ENCODE measurements around the gene CSAD. TPM values are rescaled to one million over a fixed set of nuclear protein-coding genes. Genes with fewer than 3 reads are reported as not detected.
A peak's percentile ranks its signal among the peaks of the same experiment; 100 is the strongest.

The CSAD gene
- total RNA-seq, 1 experiment from 2014 or later: 11.5 TPM

DNA sequence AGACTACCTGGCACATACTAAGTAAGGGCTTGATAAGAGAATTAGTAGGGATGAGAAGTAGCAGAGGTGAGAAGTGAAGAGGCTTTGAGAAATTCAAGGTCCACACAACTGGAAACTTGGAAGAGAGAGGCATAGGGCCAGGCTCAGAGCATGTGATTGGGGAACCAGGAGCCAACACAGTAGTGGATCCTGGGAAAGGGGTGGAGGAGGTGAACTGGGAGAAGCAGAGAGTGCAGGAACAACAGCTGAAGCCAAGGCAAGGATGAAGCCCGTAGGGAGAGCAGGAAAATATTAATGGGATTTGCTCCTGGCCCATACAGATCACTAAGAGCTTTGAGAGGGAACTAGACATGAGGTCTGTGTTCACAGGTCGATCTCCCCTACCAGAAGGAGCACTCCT, 27.7 kb upstream of the CSAD start:
- Mint-ChIP-seq H3K9me3 (no peaks in the 10 kb centered on the region), H3K4me3 (no peak overlapping the region), H3K36me3 (peaks cover 19% of the 10 kb centered on the region), H3K27me3 (ENCODE audit: low read depth) (peaks cover 19% of the 10 kb centered on the region; the same call in 1 of the 2 replicates), H3K4me1 (peaks cover 15% of the 10 kb centered on the region), H3K27ac (no peak overlapping the region)
- CTCF ChIA-PET: interaction anchor here (0.6 to 12.2 kb wide), 8 partner anchors 11 to 143 kb away, joined by 3 to 333 read pairs (median 4); partner anchors contain the start of gene ESPL1
- no peak for TF ChIP-seq CBFB (CRISPR knock-in tag; IDR thresholded peaks at IDR 0.05; ENCODE audit: low read depth)
- no peak for ATAC-seq
- POLR2A ChIA-PET: no interaction called here
- DNase-seq (ENCODE audit: low spot score): no peak

DNA sequence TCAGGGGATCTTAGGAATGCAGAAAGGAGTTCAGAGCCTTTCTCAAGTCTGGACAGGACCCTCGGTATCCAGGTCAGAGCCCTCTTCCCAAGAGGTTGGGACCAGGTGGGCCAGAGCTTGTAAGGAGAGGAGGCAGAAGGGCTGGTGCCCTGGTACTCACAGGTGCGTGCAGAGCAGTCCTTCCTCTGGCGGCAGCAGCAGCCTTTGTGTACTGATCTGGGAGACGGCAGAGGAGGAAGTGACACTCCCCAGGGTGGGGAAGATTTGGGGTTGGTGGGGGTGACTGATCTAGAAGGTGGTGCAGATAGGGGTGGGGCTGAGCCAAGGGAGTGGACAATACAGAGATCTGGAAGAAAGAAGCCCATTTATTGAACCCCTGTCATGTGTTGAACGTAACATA, 26.3 kb upstream of the CSAD start, which contains the start of gene ITGB7:
Gene ITGB7 (minus strand): TSS at position 210 of the 400 bp plus-strand sequence. CDS start 6,808 bp downstream, outside the sequence.
- peak within 1 kb of the TSS; percentile 19; the same call in 1 of the 2 replicates for H3K27ac Mint-ChIP-seq
- POLR2A ChIA-PET: interaction anchor here (0.7 kb wide), 1 partner anchor 10 kb away, joined by 3 read pairs; no protein-coding TSS in a partner anchor

More for the DNA sequence above, 26.3 kb upstream of the CSAD start, which contains the start of gene ITGB7:
- Mint-ChIP-seq H3K9me3 (no peaks in the 10 kb centered on the region), H3K27me3 (ENCODE audit: low read depth) (peaks cover 19% of the 10 kb centered on the region; the same call in 1 of the 2 replicates), H3K4me1 (peaks cover 11% of the 10 kb centered on the region), H3K4me3 (no peak within 1 kb of the TSS), H3K36me3 (peaks cover 7% of the 10 kb centered on the region)
- TF ChIP-seq, protein P1, sequence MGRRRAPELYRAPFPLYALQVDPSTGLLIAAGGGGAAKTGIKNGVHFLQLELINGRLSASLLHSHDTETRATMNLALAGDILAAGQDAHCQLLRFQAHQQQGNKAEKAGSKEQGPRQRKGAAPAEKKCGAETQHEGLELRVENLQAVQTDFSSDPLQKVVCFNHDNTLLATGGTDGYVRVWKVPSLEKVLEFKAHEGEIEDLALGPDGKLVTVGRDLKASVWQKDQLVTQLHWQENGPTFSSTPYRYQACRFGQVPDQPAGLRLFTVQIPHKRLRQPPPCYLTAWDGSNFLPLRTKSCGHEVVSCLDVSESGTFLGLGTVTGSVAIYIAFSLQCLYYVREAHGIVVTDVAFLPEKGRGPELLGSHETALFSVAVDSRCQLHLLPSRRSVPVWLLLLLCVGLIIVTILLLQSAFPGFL (CRISPR knock-in tag; IDR thresholded peaks at IDR 0.05; ENCODE audit: borderline replicate concordance): no peak
- TF ChIP-seq, protein P2, sequence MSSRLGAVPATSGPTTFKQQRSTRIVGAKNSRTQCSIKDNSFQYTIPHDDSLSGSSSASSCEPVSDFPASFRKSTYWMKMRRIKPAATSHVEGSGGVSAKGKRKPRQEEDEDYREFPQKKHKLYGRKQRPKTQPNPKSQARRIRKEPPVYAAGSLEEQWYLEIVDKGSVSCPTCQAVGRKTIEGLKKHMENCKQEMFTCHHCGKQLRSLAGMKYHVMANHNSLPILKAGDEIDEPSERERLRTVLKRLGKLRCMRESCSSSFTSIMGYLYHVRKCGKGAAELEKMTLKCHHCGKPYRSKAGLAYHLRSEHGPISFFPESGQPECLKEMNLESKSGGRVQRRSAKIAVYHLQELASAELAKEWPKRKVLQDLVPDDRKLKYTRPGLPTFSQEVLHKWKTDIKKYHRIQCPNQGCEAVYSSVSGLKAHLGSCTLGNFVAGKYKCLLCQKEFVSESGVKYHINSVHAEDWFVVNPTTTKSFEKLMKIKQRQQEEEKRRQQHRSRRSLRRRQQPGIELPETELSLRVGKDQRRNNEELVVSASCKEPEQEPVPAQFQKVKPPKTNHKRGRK (CRISPR knock-in tag; IDR thresholded peaks at IDR 0.05; ENCODE audit: borderline replicate concordance): no peak
- TF ChIP-seq CREM (CRISPR knock-in tag; IDR thresholded peaks at IDR 0.05): no peak
- no peak for TF ChIP-seq ZNF532 (CRISPR knock-in tag; IDR thresholded peaks at IDR 0.05; ENCODE audit: borderline replicate concordance)
- no peak for TF ChIP-seq ZBTB21 (CRISPR knock-in tag; IDR thresholded peaks at IDR 0.05; ENCODE audit: borderline replicate concordance)
- TF ChIP-seq ZNF317 (CRISPR knock-in tag; IDR thresholded peaks at IDR 0.05; ENCODE audit: borderline replicate concordance, low read depth): no peak
- no peak for TF ChIP-seq TCF7 (CRISPR knock-in tag; IDR thresholded peaks at IDR 0.05; ENCODE audit: low read depth)
- no peak for TF ChIP-seq MXD4 (CRISPR knock-in tag; IDR thresholded peaks at IDR 0.05; ENCODE audit: borderline replicate concordance)
- no peak for TF ChIP-seq ZNF425 (CRISPR knock-in tag; conservative IDR thresholded peaks at IDR 0.05)
- TF ChIP-seq FOXK1 (CRISPR knock-in tag; IDR thresholded peaks at IDR 0.05): no peak
- TF ChIP-seq ZNF138 (CRISPR knock-in tag; conservative IDR thresholded peaks at IDR 0.05): no peak
- TF ChIP-seq RELA (CRISPR knock-in tag; IDR thresholded peaks at IDR 0.05; ENCODE audit: borderline replicate concordance): no peak
- TF ChIP-seq, protein P3, sequence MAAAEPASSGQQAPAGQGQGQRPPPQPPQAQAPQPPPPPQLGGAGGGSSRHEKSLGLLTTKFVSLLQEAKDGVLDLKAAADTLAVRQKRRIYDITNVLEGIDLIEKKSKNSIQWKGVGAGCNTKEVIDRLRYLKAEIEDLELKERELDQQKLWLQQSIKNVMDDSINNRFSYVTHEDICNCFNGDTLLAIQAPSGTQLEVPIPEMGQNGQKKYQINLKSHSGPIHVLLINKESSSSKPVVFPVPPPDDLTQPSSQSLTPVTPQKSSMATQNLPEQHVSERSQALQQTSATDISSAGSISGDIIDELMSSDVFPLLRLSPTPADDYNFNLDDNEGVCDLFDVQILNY (CRISPR knock-in tag; IDR thresholded peaks at IDR 0.05): no peak
- TF ChIP-seq JAZF1 (CRISPR knock-in tag; IDR thresholded peaks at IDR 0.05): no peak
- ATAC-seq (peak; percentile 53), DNase-seq (ENCODE audit: low spot score) (no peak)
- CTCF ChIA-PET: interaction anchor here (0.9 to 12.2 kb wide), 6 partner anchors 10 to 175 kb away, joined by 3 to 333 read pairs (median 4); partner anchors contain the start of gene ESPL1

Data from WTC11 (cell line).